ENCODE data around the gene MAN2B2.
A peak's percentile ranks its signal among the peaks of the same experiment; 100 is the strongest.

The MAN2B2 gene

DNA sequence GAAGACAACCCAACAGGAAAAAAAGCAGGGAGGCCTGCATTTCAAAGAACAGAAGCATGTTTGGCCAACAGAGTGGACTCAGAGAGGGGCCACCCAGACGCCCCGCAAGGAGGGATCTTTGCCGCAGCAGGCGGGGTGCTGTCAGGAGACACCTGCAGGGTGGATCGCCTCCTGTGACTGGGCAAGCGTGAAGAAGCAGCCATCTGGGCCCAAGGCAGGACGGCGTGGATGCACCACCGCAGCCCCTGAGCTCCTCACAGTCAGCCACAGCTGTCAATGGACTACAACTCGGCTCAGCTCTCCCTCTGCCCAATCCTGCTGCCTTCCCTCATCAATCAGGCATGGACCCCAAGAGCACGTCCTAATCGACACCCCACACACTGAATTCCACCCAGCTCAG is 32.0 kb upstream of the MAN2B2 start:
- no peak overlapping the region for H3K4me3 ChIP-seq (ENCODE audit: low read length)
- TF ChIP-seq, protein P1, sequence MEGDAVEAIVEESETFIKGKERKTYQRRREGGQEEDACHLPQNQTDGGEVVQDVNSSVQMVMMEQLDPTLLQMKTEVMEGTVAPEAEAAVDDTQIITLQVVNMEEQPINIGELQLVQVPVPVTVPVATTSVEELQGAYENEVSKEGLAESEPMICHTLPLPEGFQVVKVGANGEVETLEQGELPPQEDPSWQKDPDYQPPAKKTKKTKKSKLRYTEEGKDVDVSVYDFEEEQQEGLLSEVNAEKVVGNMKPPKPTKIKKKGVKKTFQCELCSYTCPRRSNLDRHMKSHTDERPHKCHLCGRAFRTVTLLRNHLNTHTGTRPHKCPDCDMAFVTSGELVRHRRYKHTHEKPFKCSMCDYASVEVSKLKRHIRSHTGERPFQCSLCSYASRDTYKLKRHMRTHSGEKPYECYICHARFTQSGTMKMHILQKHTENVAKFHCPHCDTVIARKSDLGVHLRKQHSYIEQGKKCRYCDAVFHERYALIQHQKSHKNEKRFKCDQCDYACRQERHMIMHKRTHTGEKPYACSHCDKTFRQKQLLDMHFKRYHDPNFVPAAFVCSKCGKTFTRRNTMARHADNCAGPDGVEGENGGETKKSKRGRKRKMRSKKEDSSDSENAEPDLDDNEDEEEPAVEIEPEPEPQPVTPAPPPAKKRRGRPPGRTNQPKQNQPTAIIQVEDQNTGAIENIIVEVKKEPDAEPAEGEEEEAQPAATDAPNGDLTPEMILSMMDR (conservative IDR thresholded peaks at IDR 0.05; ENCODE audit: low read depth, low read length), result no peak
- DNase-seq (ENCODE audit: low read depth), result no peak

- H3K4me3 ChIP-seq (ENCODE audit: low read length), result no peak overlapping the region
- TF ChIP-seq, protein P1 (conservative IDR thresholded peaks at IDR 0.05; ENCODE audit: low read depth, low read length), result no peak
- no peak for DNase-seq (ENCODE audit: low read depth)
These were observed 28.9 kb upstream of the MAN2B2 start for GRCh38 chr4:6546091-6546490.

DNA sequence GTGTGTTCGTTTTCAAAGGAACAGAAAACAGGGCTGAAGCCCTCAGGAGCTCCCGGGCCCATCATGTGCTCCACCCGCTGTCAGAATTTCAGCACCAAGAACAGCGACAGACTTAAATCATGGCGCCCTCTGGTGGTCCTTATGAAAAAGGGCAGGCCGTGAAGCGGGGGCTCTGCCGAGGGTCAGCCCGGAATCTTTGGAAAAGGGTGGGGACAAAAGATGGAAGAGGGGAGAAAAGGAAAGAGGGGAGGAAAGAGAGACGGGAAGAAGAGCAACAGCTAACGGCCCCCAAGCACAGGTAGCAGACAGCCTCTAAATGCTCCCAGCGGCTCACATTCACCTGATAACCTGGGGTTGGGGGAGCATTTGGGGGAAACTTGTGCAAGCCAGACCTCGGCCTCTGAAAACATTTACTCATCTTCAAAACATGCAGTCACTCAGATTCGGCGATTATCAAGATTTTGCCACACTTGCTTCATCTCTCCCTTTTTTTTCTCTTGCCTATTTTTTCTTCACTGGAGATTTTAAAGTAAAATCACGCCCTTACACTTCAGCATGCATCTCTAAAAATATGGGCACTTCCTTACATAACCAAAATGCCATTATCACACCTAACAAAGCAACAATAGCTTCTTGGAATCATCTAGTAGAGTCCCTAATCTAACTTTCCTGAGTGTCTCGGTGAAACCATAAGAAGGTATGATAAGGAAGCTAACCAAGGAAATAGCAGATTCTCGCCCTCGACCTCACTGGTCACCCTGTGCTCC is 28.1 kb upstream of the MAN2B2 start:
- H3K4me3 ChIP-seq (ENCODE audit: low read length), result no peak overlapping the region
- DNase-seq (ENCODE audit: low read depth), result no peak
- TF ChIP-seq, protein P1 (conservative IDR thresholded peaks at IDR 0.05; ENCODE audit: low read depth, low read length), result peak; percentile 92

GRCh38 chr4:6548201-6548881 is 26.6 kb upstream of the MAN2B2 start:
- no peak overlapping the region for H3K4me3 ChIP-seq (ENCODE audit: low read length)
- TF ChIP-seq, protein P1 (conservative IDR thresholded peaks at IDR 0.05; ENCODE audit: low read depth, low read length), result peak; percentile 64
- no peak for DNase-seq (ENCODE audit: low read depth)

DNA sequence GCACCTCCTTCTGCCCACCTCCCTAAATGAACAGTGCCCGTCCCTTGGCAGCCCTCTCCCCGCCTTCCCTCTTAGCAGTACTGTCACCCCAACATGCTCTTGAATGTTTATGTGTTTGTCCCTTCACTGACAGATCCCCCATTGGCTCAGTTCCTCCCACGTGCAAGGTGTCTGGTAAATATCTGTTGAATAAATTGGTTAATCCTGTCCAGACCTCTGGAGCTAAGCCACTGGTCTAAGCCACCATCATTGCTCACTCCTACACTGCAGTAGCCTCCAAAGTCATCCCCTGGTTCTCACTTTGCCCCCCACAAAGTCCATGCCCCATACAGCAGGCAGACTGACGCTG is 26.1 kb upstream of the MAN2B2 start:
- H3K4me3 ChIP-seq (ENCODE audit: low read length), result no peak overlapping the region
- TF ChIP-seq, protein P1 (conservative IDR thresholded peaks at IDR 0.05; ENCODE audit: low read depth, low read length), result no peak
- no peak for DNase-seq (ENCODE audit: low read depth)

GRCh38 chr4:6549445-6549844 is 25.5 kb upstream of the MAN2B2 start:
- no peak for DNase-seq (ENCODE audit: low read depth)
- no peak overlapping the region for H3K4me3 ChIP-seq (ENCODE audit: low read length)
- TF ChIP-seq, protein P1 (conservative IDR thresholded peaks at IDR 0.05; ENCODE audit: low read depth, low read length), result no peak

Measured in retinal pigment epithelial cell (primary cell).